Activated T-helper 2 cell treated with anti-CD3 and anti-CD28 coated beads, Interferon-gamma antibody, Interleukin-2, Interleukin-4, amounts not matched to agents 10 μg/mL and 5 μg/mL and 100 μg/mL, durations not matched to agents 14 hours and 24 hours and 36 hours (primary cell): ENCODE measurements around the gene GIMAP6. TPM values are rescaled to one million over a fixed set of nuclear protein-coding genes. Genes with fewer than 3 reads are reported as not detected.
"Not testable (repeated sequence)": the region's sequence is repeated elsewhere in the genome, so short reads cannot be mapped to it uniquely, and the experiment has no call there.

Experiments
- DNase-seq: peaks from one replicate; pipeline ENCODE4 v3.0.0; 2021; ENCODE audit warnings: low spot score
- H3K27ac Mint-ChIP-seq: one replicate; pipeline ENCODE4 v1.8.0; 2021; ENCODE audit warnings: mixed read lengths
- H3K27me3 Mint-ChIP-seq: one replicate; pipeline ENCODE4 v1.8.0; 2021; ENCODE audit warnings: low read depth, mixed read lengths
- H3K36me3 Mint-ChIP-seq: one replicate; pipeline ENCODE4 v1.8.0; 2021; ENCODE audit warnings: low read depth, mixed read lengths
- H3K4me1 Mint-ChIP-seq: one replicate; pipeline ENCODE4 v1.8.0; 2021; ENCODE audit warnings: low read depth, mixed read lengths
- H3K4me3 Mint-ChIP-seq: one replicate; pipeline ENCODE4 v1.8.0; 2021; ENCODE audit warnings: low read depth, mild to moderate bottlenecking, moderate library complexity, mixed read lengths
- H3K9me3 Mint-ChIP-seq: one replicate; pipeline ENCODE4 v1.8.0; 2021; ENCODE audit warnings: mixed read lengths
- intact Hi-C: fragments of 100-400 bp; cut with micrococcal nuclease; formaldehyde crosslinking; loops from one replicate; pipeline ENCODE4 v1.15.1; 2023
- total RNA-seq: library from RNA; stranded (reverse); gene quantifications from 2 replicates; pipeline ENCODE4 v1.2.3, GENCODE V29; 2022

The GIMAP6 gene
- total RNA-seq = 25.8 and 29.4 TPM in 2 replicates

DNA sequence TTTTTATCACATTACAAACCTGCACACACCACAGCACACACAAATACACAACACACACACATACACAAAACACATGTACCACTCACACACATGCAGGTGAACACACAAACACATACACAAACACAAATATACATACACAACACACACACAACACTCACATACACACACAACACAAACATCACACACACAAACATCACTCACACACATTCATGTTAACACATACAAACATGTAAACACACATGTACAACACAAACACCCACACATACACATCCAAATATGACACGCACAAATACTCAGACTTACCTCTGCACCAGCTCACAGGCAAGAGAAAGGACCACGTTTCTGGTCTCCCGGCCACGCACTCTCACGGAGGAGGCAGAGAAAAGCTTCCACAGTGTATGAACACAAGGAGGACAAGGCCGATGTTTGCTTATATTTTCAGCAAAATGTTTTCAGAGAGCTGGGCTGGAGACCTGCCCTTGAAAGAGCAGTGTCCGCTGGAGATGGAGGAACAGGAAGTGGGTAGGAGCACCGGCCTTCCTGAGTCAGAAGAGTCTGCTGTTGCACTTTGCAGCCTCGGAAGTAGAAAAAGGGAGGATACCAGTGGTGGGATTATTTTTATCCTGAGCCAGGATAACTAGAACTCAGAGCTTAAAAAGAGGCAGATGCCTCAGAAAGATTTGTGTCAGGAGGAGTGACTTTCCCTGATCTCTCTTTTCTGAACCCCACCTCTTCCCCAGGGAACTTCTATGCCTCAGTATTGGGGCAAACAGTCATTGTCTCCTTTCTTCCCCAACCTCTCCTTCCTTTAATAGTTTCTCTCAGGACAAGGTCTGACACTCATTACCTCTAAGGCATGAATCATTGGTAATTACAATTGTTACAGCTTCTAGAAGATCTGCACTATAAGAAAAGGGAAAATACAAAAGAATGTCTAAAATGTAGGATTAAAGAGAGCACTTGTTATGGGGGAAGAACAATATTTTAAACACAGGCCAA, at the start of gene GIMAP6:
TSS of gene GIMAP6 (minus strand) at position 520 of the 999 bp plus-strand sequence. CDS start 2,243 bp downstream, outside the sequence.
- peaks cover 63% of the 10 kb centered on the region for H3K36me3 Mint-ChIP-seq
- H3K4me1 Mint-ChIP-seq = peaks cover 53% of the 10 kb centered on the region
- intact Hi-C loops = loop anchor here (1.0 to 5.0 kb wide), 6 partner anchors 36 to 122 kb away; partner anchors contain the start of genes GIMAP2 and GIMAP4
- H3K27ac Mint-ChIP-seq = peak within 1 kb of the TSS; percentile 84
- H3K27me3 Mint-ChIP-seq = no peaks in the 10 kb centered on the region
- peaks cover 25% of the 10 kb centered on the region for H3K9me3 Mint-ChIP-seq
- no peak for DNase-seq
- H3K4me3 Mint-ChIP-seq = peak within 1 kb of the TSS; percentile 90

DNA sequence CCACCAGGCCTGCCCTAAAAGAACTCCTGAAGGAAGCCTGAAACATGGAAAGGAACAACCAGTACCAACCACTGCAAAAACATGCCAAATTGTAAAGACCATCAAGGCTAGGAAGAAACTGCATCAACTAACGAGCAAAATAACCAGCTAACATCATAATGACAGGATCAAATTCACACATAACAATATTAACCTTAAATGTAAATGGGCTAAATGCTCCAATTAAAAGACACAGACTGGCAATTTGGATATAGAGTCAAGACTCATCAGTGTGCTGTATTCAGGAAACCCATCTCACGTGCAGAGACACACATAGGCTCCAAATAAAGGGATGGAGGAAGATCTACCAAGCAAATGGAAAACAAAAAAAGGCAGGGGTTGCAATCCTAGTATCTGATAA, 48.2 kb upstream of the GIMAP6 start:
- H3K27ac Mint-ChIP-seq, intact Hi-C loops, DNase-seq, H3K4me3 Mint-ChIP-seq, H3K27me3 Mint-ChIP-seq: not testable (repeated sequence)
- peaks cover 36% of the 10 kb centered on the region for H3K9me3 Mint-ChIP-seq
- peaks cover 63% of the 10 kb centered on the region for H3K4me1 Mint-ChIP-seq
- H3K36me3 Mint-ChIP-seq = peaks cover 44% of the 10 kb centered on the region

DNA sequence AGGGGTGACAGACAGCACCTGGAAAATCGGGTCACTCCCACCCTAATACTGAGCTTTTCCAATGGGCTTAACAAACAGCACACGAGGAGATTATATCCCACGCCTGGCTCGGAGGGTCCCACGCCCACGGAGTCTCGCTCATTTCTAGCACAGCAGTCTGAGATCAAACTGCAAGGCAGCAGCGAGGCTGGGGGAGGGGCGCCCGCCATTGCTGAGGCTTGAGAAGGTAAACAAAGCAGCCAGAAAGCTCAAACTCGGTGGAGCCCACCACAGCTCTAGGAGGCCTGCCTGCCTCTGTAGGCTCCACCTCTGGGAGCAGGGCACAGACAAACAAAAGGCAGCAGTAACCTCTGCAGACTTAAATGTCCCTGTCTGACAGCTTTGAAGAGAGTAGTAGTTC, 46.4 kb upstream of the GIMAP6 start:
- DNase-seq, H3K27me3 Mint-ChIP-seq, intact Hi-C loops: not testable (repeated sequence)
- Mint-ChIP-seq H3K4me3 (peak overlapping the region; percentile 69), H3K27ac (peak overlapping the region; percentile 77), H3K36me3 (peaks cover 41% of the 10 kb centered on the region), H3K9me3 (peaks cover 40% of the 10 kb centered on the region), H3K4me1 (peaks cover 58% of the 10 kb centered on the region)

DNA sequence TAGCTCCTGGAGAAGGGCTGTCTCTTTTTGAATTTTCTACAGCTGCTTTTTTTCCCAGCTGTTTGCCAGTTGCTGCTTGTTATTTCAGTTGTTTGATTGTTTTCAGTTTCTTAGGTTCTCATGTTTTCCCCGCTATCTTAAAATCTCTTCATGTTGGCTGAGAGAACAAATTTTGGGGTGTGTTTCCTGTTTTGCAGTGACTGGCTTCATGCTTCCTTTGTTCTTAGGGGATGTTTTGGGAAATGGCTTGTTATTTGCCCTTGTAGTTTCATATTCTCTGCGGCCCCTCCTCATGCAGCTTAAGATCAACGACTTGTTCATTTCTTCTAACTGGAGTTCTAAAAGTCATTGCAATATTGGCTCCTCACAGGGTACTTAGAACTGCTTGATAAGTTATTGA, 44.7 kb upstream of the GIMAP6 start:
- Mint-ChIP-seq H3K36me3 (peaks cover 37% of the 10 kb centered on the region), H3K27ac (peak overlapping the region; percentile 66), H3K4me1 (peaks cover 55% of the 10 kb centered on the region), H3K4me3 (peak overlapping the region; percentile 68), H3K9me3 (peaks cover 34% of the 10 kb centered on the region)
- intact Hi-C loops = loop anchor here (1.0 to 2.0 kb wide), 2 partner anchors 9 to 78 kb away; no protein-coding TSS in a partner anchor
- not testable (repeated sequence) for H3K27me3 Mint-ChIP-seq, DNase-seq

DNA sequence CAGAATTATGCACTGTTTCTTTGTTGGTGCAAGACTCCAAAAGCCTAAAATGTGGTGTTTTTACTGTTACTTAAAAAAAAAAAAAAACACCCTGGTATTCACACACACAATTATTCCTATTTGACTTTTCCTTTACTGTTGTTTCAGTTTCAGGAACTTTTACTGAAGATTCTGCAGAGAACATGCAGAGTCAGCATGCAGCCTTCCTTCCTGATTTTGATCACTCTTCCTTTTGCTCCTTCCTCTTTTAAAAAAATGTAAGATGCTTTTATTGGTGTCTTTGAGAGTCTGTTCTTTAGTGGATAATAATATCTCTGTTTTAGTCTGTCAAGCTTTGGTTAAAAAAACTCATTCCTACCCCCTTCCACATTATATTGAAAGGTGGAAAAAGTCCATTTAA, 44.1 kb upstream of the GIMAP6 start:
- H3K4me3 Mint-ChIP-seq = peak overlapping the region; percentile 68
- not testable (repeated sequence) for H3K27me3 Mint-ChIP-seq, DNase-seq
- intact Hi-C loops = loop anchor here (1.0 to 2.0 kb wide), 2 partner anchors 8 to 79 kb away; no protein-coding TSS in a partner anchor
- H3K9me3 Mint-ChIP-seq = peaks cover 31% of the 10 kb centered on the region
- peak overlapping the region; percentile 66 for H3K27ac Mint-ChIP-seq
- peaks cover 37% of the 10 kb centered on the region for H3K36me3 Mint-ChIP-seq
- peaks cover 58% of the 10 kb centered on the region for H3K4me1 Mint-ChIP-seq

DNA sequence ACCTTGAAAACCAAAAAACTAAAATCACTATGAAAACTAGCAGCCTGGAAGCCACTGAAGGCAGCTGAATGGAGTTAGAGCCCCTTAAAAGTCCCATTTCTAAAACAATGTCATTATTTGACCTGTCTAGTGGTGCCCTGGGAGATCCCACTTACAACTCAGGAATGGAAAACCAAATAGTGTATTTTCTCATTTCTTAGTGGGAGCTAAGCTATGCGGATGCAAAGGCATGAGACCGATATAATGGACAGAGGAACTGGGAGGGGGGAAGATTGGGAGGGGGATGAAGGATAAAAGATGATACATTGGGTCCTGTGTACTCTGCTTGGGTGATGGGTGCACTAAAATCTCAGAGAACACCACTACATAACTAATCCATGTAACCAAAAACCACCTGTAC, 43.5 kb upstream of the GIMAP6 start:
- peaks cover 39% of the 10 kb centered on the region for H3K36me3 Mint-ChIP-seq
- H3K27ac Mint-ChIP-seq = peak overlapping the region; percentile 61
- H3K27me3 Mint-ChIP-seq = no peaks in the 10 kb centered on the region
- H3K4me1 Mint-ChIP-seq = peaks cover 61% of the 10 kb centered on the region
- H3K9me3 Mint-ChIP-seq = peaks cover 26% of the 10 kb centered on the region
- intact Hi-C loops = loop anchor here (1.0 to 2.0 kb wide), 2 partner anchors 7 to 79 kb away; no protein-coding TSS in a partner anchor
- no peak for DNase-seq
- no peak overlapping the region for H3K4me3 Mint-ChIP-seq

DNA sequence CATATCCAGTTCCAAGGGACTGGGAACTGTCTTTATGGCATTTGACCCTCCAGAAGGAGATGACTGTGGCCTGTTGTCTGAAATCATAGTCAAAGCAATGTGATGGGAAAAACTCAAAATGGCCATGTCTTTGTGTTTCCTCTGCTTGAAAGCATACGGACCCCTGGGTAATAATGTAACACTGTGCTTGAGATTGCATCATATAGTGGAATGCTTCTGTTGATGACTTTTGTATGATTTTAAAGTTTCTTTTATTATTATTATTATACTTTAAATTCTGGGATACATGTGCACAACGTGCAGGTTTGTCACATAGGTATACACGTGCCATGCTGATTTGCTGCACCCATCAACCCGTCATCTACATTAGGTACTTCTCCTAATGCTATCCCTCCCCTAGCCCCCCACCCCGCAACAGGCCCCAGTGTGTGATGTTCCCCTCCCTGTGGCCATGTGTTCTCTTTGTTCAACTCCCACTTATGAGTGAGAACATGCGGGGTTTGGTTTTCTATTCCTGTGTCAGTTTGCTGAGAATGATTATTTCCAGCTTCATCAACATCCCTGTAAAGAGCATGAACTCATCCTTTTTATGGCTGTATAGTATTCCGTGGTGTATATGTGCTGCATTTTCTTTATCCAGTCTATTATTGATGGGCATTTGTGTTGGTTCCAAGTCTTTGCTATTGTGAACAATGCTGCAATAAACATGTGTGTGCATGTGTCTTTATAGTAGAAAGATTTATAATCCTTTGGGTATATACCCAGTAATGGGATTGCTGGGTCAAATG, 39.8 kb upstream of the GIMAP6 start:
- H3K4me3 Mint-ChIP-seq, DNase-seq, H3K27ac Mint-ChIP-seq, intact Hi-C loops, H3K27me3 Mint-ChIP-seq: not testable (repeated sequence)
- Mint-ChIP-seq H3K9me3 (peaks cover 21% of the 10 kb centered on the region), H3K4me1 (peaks cover 60% of the 10 kb centered on the region), H3K36me3 (peaks cover 28% of the 10 kb centered on the region)

DNA sequence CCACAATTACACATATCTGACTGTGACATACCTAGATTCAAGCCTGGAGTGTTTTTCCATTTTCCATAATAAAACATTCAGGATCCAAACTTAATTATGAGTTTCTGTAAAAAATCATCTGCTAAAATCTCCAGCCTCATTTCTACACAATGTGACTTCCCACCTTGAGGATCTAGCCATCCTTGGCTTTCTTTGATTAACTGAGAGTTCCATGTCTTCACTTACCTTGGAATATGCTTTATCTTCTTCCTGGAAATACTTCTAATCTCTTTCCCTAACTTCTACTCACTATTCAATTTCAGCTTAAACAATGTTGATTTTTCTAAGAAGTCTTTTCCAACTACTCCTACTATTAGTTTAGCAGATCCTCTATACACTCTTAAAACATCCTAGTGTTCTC, 36.8 kb upstream of the GIMAP6 start:
- intact Hi-C loops = loop anchor here (1.0 to 10.0 kb wide), 14 partner anchors 7 to 418 kb away; partner anchors contain the start of genes ACTR3C, AGAP3, GIMAP2 and GIMAP4
- peak overlapping the region; percentile 92 for H3K27ac Mint-ChIP-seq
- H3K36me3 Mint-ChIP-seq = peaks cover 32% of the 10 kb centered on the region
- peaks cover 17% of the 10 kb centered on the region for H3K9me3 Mint-ChIP-seq
- peaks cover 66% of the 10 kb centered on the region for H3K4me1 Mint-ChIP-seq
- no peak overlapping the region for H3K4me3 Mint-ChIP-seq
- no peak for DNase-seq
- no peaks in the 10 kb centered on the region for H3K27me3 Mint-ChIP-seq

DNA sequence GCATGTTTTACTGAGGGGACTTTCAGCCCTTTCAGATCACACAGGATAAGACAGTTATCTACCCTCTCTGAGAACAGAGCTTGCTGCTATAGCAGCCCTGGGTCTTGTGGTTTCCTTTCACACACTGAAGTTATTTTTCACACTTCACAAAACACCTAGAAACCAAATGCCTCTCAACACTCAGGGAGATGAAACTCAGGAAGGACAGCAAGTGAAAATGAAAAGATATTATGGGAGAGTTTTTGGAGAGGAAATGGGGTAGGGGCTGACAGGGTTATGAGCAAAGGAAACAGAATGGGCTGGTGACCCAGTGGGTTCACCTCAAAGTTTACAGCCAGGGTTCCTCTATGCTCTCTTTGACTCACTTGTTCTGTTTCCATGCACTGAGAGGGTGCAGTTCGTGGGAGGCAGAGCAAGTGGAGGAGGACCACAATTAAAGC, 36.3 kb upstream of the GIMAP6 start:
- Mint-ChIP-seq H3K36me3 (peaks cover 32% of the 10 kb centered on the region), H3K4me3 (peak overlapping the region; percentile 31), H3K4me1 (peaks cover 71% of the 10 kb centered on the region), H3K9me3 (peaks cover 17% of the 10 kb centered on the region), H3K27ac (peak overlapping the region; percentile 92), H3K27me3 (no peaks in the 10 kb centered on the region)
- intact Hi-C loops = loop anchor here (1.0 to 10.0 kb wide), 14 partner anchors 8 to 419 kb away; partner anchors contain the start of genes ACTR3C, AGAP3, GIMAP2 and GIMAP4
- DNase-seq = peak; percentile 67

DNA sequence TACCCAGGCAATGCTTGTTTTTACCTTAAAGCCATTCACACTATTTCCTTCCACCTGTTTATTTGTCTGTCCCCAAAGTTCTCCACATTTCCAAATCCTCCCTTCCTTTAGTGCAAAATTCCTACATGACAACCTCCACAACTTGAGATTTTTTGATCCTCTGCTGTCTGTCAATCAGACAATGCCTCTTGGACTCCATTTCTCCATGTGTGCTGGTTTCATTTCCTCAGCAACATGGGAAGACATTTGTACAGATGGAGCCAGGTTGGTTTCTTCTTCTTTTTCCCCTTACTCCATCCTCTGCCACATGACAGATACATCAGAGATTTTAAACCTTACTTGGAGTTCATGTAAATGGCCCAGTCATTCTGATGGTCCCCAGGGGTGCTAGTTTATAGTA, 34.2 kb upstream of the GIMAP6 start:
- peaks cover 8% of the 10 kb centered on the region for H3K9me3 Mint-ChIP-seq
- no peaks in the 10 kb centered on the region for H3K27me3 Mint-ChIP-seq
- peaks cover 80% of the 10 kb centered on the region for H3K4me1 Mint-ChIP-seq
- no peak for DNase-seq
- H3K27ac Mint-ChIP-seq = peak overlapping the region; percentile 81
- peaks cover 33% of the 10 kb centered on the region for H3K36me3 Mint-ChIP-seq
- intact Hi-C loops = loop anchor here (5.0 to 10.0 kb wide), 5 partner anchors 52 to 421 kb away; partner anchors contain the start of gene AGAP3
- H3K4me3 Mint-ChIP-seq = no peak overlapping the region

DNA sequence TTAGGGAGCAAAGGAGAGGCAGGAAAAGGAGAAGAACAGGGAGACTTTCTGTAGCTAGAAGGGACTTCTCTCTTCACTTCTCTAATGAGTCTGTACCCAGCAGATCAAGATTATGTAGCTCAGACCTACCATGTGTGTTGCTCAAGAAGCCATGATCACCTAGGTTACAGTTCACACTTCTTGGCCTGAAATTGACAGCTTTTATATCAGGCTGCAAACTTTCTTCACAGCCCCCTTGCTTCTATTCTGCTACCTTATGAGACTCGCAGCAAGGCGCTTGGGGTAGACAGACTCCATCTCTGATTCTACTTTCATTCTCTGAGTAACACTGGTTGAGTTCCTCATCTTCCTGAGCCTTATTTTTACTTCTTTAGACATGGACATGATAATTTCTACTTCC, 33.7 kb upstream of the GIMAP6 start:
- Mint-ChIP-seq H3K9me3 (peaks cover 8% of the 10 kb centered on the region), H3K4me3 (no peak overlapping the region), H3K27ac (peak overlapping the region; percentile 81), H3K36me3 (peaks cover 31% of the 10 kb centered on the region), H3K27me3 (no peaks in the 10 kb centered on the region), H3K4me1 (peaks cover 80% of the 10 kb centered on the region)
- DNase-seq = no peak
- intact Hi-C loops = loop anchor here (5.0 to 10.0 kb wide), 5 partner anchors 51 to 421 kb away; partner anchors contain the start of gene AGAP3
